ACC112 (cell line): ENCODE results near the gene TMEM209.
"Not testable (repeated sequence)": the region's sequence is repeated elsewhere in the genome, so short reads cannot be mapped to it uniquely, and the experiment has no call there.

Experiments used
- H2AFZ ChIP-seq: fragments of 200-600 bp; sonication (generic); one replicate; pipeline ENCODE4 v1.6.0; 2017; ENCODE audit warnings: antibody characterized with exemption, low read length; ENCODE audit not compliant: unreplicated experiment
- H3K27ac ChIP-seq: fragments of 200-600 bp; sonication (generic); 2 replicates; pipeline ENCODE4 v1.5.1; 2014; ENCODE audit warnings: low read depth, mild to moderate bottlenecking, antibody characterized with exemption, low read length, moderate library complexity
- H3K27me3 ChIP-seq: fragments of 200-600 bp; sonication (generic); 2 replicates; pipeline ENCODE4 v1.6.1; 2014; ENCODE audit warnings: mild to moderate bottlenecking, antibody characterized with exemption, low read length, moderate library complexity, mixed read lengths; ENCODE audit not compliant: insufficient read depth
- H3K36me3 ChIP-seq: fragments of 200-600 bp; sonication (generic); 2 replicates; pipeline ENCODE4 v1.6.1; 2016; ENCODE audit warnings: mild to moderate bottlenecking, antibody characterized with exemption, low read length, moderate library complexity, mixed read lengths; ENCODE audit not compliant: insufficient read depth
- H3K4me1 ChIP-seq: fragments of 200-600 bp; sonication (generic); one replicate; pipeline ENCODE4 v1.6.1; 2016; ENCODE audit warnings: low read length, mixed read lengths; ENCODE audit not compliant: insufficient read depth, unreplicated experiment, control insufficient read depth
- H3K4me3 ChIP-seq: fragments of 200-600 bp; sonication (generic); 2 replicates; pipeline ENCODE4 v1.5.1; 2014; ENCODE audit warnings: mild to moderate bottlenecking, low read depth, low read length
- H3K79me2 ChIP-seq: fragments of 200-600 bp; sonication (generic); one replicate; pipeline ENCODE4 v1.6.0; 2016; ENCODE audit warnings: low read length; ENCODE audit not compliant: control insufficient read depth, unreplicated experiment, insufficient read depth

Gene TMEM209

GRCh38 chr7:130205084-130205947 is at the start of gene TMEM209:
Gene TMEM209 (minus strand): TSS chr7:130205406. CDS start chr7:130205375, 31 bp downstream.
- Histone ChIP-seq H3K36me3 (peaks cover 23% of the 10 kb centered on the region), H3K79me2 (peaks cover 11% of the 10 kb centered on the region), H3K27ac (peak within 1 kb of the TSS; percentile 87), H3K4me1 (peaks cover 20% of the 10 kb centered on the region), H3K4me3 (peak within 1 kb of the TSS; percentile 87), H3K27me3 (no peaks in the 10 kb centered on the region), H2AFZ (peak within 1 kb of the TSS; percentile 87)

- H3K79me2 ChIP-seq = no peaks in the 10 kb centered on the region
- no peak overlapping the region for H3K27ac ChIP-seq
- H3K36me3 ChIP-seq = no peaks in the 10 kb centered on the region
- no peak overlapping the region for H2AFZ ChIP-seq
- H3K27me3 ChIP-seq = no peaks in the 10 kb centered on the region
- H3K4me3 ChIP-seq = no peak overlapping the region
- H3K4me1 ChIP-seq = no peaks in the 10 kb centered on the region
Observed at GRCh38 chr7:130254555-130254954, 49.3 kb upstream of the TMEM209 start.

GRCh38 chr7:130249626-130250025 is 44.4 kb upstream of the TMEM209 start:
- H3K79me2 ChIP-seq, H3K36me3 ChIP-seq, H3K4me3 ChIP-seq, H2AFZ ChIP-seq, H3K4me1 ChIP-seq, H3K27ac ChIP-seq, H3K27me3 ChIP-seq: not testable (repeated sequence)

GRCh38 chr7:130248842-130249241 is 43.6 kb upstream of the TMEM209 start:
- H3K36me3 ChIP-seq, H3K27me3 ChIP-seq, H2AFZ ChIP-seq, H3K4me1 ChIP-seq, H3K27ac ChIP-seq, H3K4me3 ChIP-seq, H3K79me2 ChIP-seq: not testable (repeated sequence)

- not testable (repeated sequence) for H3K4me3 ChIP-seq, H3K36me3 ChIP-seq, H2AFZ ChIP-seq, H3K79me2 ChIP-seq, H3K27ac ChIP-seq, H3K27me3 ChIP-seq
- H3K4me1 ChIP-seq = peaks cover 17% of the 10 kb centered on the region
Observed at GRCh38 chr7:130246491-130246890, 41.3 kb upstream of the TMEM209 start.

GRCh38 chr7:130243486-130243885 is 38.3 kb upstream of the TMEM209 start:
- H3K36me3 ChIP-seq, H3K27ac ChIP-seq: not testable (repeated sequence)

GRCh38 chr7:130242198-130243014 is 37.2 kb upstream of the TMEM209 start:
- no peak overlapping the region for H3K4me3 ChIP-seq
- H3K79me2 ChIP-seq = no peaks in the 10 kb centered on the region
- no peaks in the 10 kb centered on the region for H3K36me3 ChIP-seq
- no peaks in the 10 kb centered on the region for H3K27me3 ChIP-seq
- H2AFZ ChIP-seq = peak overlapping the region; percentile 61
- peaks cover 17% of the 10 kb centered on the region for H3K4me1 ChIP-seq
- H3K27ac ChIP-seq = no peak overlapping the region

More at GRCh38 chr7:130243486-130243885, 38.3 kb upstream of the TMEM209 start:
- H3K27me3 ChIP-seq, H3K4me3 ChIP-seq, H2AFZ ChIP-seq, H3K79me2 ChIP-seq: not testable (repeated sequence)
- peaks cover 17% of the 10 kb centered on the region for H3K4me1 ChIP-seq

- Histone ChIP-seq H3K4me3 (no peak overlapping the region), H3K4me1 (peaks cover 17% of the 10 kb centered on the region), H3K36me3 (no peaks in the 10 kb centered on the region), H2AFZ (no peak overlapping the region), H3K79me2 (no peaks in the 10 kb centered on the region), H3K27me3 (no peaks in the 10 kb centered on the region), H3K27ac (no peak overlapping the region)
Observed at GRCh38 chr7:130240240-130240639, 35.0 kb upstream of the TMEM209 start.

GRCh38 chr7:130236361-130236760 is 31.2 kb upstream of the TMEM209 start:
- H3K27ac ChIP-seq, H3K4me3 ChIP-seq, H2AFZ ChIP-seq, H3K27me3 ChIP-seq, H3K79me2 ChIP-seq, H3K4me1 ChIP-seq, H3K36me3 ChIP-seq: not testable (repeated sequence)

GRCh38 chr7:130234078-130234477 is 28.9 kb upstream of the TMEM209 start:
- Histone ChIP-seq H3K79me2 (no peaks in the 10 kb centered on the region), H3K4me3 (no peak overlapping the region), H3K36me3 (no peaks in the 10 kb centered on the region), H3K4me1 (no peaks in the 10 kb centered on the region), H3K27ac (no peak overlapping the region), H2AFZ (no peak overlapping the region), H3K27me3 (no peaks in the 10 kb centered on the region)
